Lung (tissue), 12 donors: ENCODE results near the gene CCDC57. TPM values are rescaled to one million over a fixed set of nuclear protein-coding genes. Genes with fewer than 3 reads are reported as not detected.
A peak's percentile ranks its signal among the peaks of the same experiment; 100 is the strongest.

ENCODE experiments used
- ATAC-seq: fragments of 200-7000 bp; cut with Tn5 transposase; one replicate; pipeline ENCODE4 v1.9.1; 2020; ENCODE audit warnings: moderate number of reproducible peaks; ENCODE audit not compliant: insufficient read depth, low FRiP score
- DNase-seq, 3 donors: peaks; one replicate each; pipeline ENCODE4 v3.0.0-alpha.2; 2013 to 2017
- H3K27ac ChIP-seq, 2 donors: one replicate each; pipeline ENCODE4 v1.5.1; 2013; ENCODE audit warnings: mild to moderate bottlenecking in 2 of 2, moderate library complexity in 2 of 2, control low read depth in 1 of 2, inconsistent platforms in 1 of 2, low read depth in 1 of 2, low read length in 1 of 2
- H3K27me3 ChIP-seq, 3 donors: one replicate each; pipeline ENCODE4 v1.5.1; 2013; ENCODE audit warnings: low read length in 2 of 3; ENCODE audit not compliant: control insufficient read depth in 3 of 3, insufficient read depth in 3 of 3
- H3K36me3 ChIP-seq, 4 donors: one replicate each; pipeline ENCODE4 v1.5.1; 2013; ENCODE audit warnings: low read length in 4 of 4, mild to moderate bottlenecking in 1 of 4, moderate library complexity in 1 of 4; ENCODE audit not compliant: control insufficient read depth in 4 of 4, insufficient read depth in 4 of 4
- H3K4me1 ChIP-seq, 5 donors: one replicate each; pipeline ENCODE4 v1.5.1; 2013; ENCODE audit warnings: low read length in 5 of 5, mild to moderate bottlenecking in 2 of 5, moderate library complexity in 1 of 5; ENCODE audit not compliant: control insufficient read depth in 5 of 5, insufficient read depth in 5 of 5
- H3K4me3 ChIP-seq: one replicate; pipeline ENCODE4 v1.5.1; 2013; ENCODE audit warnings: mild to moderate bottlenecking, control low read depth, moderate library complexity
- H3K9ac ChIP-seq, 2 donors: one replicate each; pipeline ENCODE4 v1.5.1; 2013; ENCODE audit warnings: low read length in 2 of 2, control low read depth in 1 of 2; ENCODE audit not compliant: insufficient read depth in 1 of 2
- H3K9me3 ChIP-seq, 4 donors: one replicate each; pipeline ENCODE4 v1.5.1; 2013; ENCODE audit warnings: low read length in 3 of 4, mild to moderate bottlenecking in 1 of 4, moderate library complexity in 1 of 4; ENCODE audit not compliant: control insufficient read depth in 4 of 4, insufficient read depth in 3 of 4
- CTCF ChIP-seq: IDR thresholded peaks from 2 replicates; pipeline ENCODE4 v1.5.1; 2012; ENCODE audit warnings: mild to moderate bottlenecking; ENCODE audit errors: control extremely low read depth, extremely low read depth
- WGBS, 2 donors: extraction: QIAGEN DNeasy Blood & Tissue Kit; methylation state at CpG; one replicate each; pipeline ENCODE4 v1.1.7; 2013; 5-methylcytosine and 5-hydroxymethylcytosine counted together
- polyA plus RNA-seq, 2 donors: library from polyadenylated mRNA; stranded (reverse); fragments of 200-250 nt; gene quantifications; one replicate each; pipeline ENCODE4 v1.2.1, GENCODE V29; 2013
- total RNA-seq, 2 donors: library from RNA; depleted of rRNA in 1 of 2; stranded (reverse); fragments of >200 nt in 1 of 2; gene quantifications; one replicate each; pipeline ENCODE4 v1.2.1, GENCODE V29; 2014 to 2021
- donor health status: control.
- donor health status: control.
- donor health status: Bipolar disorder and iron deficiency.
- donor health status: healthy.
- donor health status: DM: yes; HTN: yes; CAD: no.

The CCDC57 gene
- total and polyA plus RNA-seq, 4 donors = 33.2 to 128 (median 74.9) TPM

GRCh38 chr17:82230609-82231311 is 18.1 kb upstream of the CCDC57 start:
- Histone ChIP-seq H3K4me1 (peaks cover 0 to 55% (median 26%) of the 10 kb centered on the region in 5 donors), H3K9me3 (no peaks in the 10 kb centered on the region), H3K27ac (peak overlapping the region; percentile 88 to 90), H3K36me3 (no peaks in the 10 kb centered on the region), H3K4me3 (peak overlapping the region; percentile 47), H3K9ac (no peak overlapping the region), H3K27me3 (no peaks in the 10 kb centered on the region)
- DNase-seq (peak; percentile 90 to 95 (median 93)), ATAC-seq (peak; percentile 65)
- TF ChIP-seq CTCF = no peak
- WGBS, 2 donors = 8 to 11% methylated on average over 54 to 76 of the region's 76 CpGs

- 55 to 72% methylated on average over 26 to 28 of the region's 28 CpGs for WGBS, 2 donors
- Histone ChIP-seq H3K27ac (peak overlapping the region; percentile 33 to 90), H3K27me3 (no peaks in the 10 kb centered on the region), H3K36me3 (no peaks in the 10 kb centered on the region), H3K4me3 (peak overlapping the region; percentile 32), H3K9me3 (no peaks in the 10 kb centered on the region), H3K4me1 (peaks cover 0 to 47% (median 18%) of the 10 kb centered on the region in 5 donors), H3K9ac (no peak overlapping the region)
- ATAC-seq (no peak), DNase-seq (peak in 1 of 3 donors; percentile 19)
- no peak for TF ChIP-seq CTCF
These were observed 17.3 kb upstream of the CCDC57 start for GRCh38 chr17:82229698-82230608.

GRCh38 chr17:82228842-82229697 is 16.4 kb upstream of the CCDC57 start, which contains the start of gene SLC16A3:
Gene SLC16A3, plus strand, starts transcription at chr17:82229042. Its CDS starts 6,967 bp downstream, at chr17:82236009.
- H3K9ac ChIP-seq = no peak within 1 kb of the TSS
- H3K9me3 ChIP-seq = no peaks in the 10 kb centered on the region
- H3K27ac ChIP-seq = peak within 1 kb of the TSS; percentile 90 to 93
- 5 to 7% methylated on average over 66 to 105 of the region's 105 CpGs for WGBS, 2 donors
- TF ChIP-seq CTCF = no peak
- no peak for ATAC-seq
- peak within 1 kb of the TSS; percentile 57 for H3K4me3 ChIP-seq
- peaks cover 0 to 38% (median 11%) of the 10 kb centered on the region in 5 donors for H3K4me1 ChIP-seq
- no peaks in the 10 kb centered on the region for H3K27me3 ChIP-seq
- DNase-seq = peak; percentile 58 to 74 (median 66)
- no peaks in the 10 kb centered on the region for H3K36me3 ChIP-seq
